Thyroid gland (tissue), 4 donors: ENCODE measurements around the gene SIPA1L3. TPM values are rescaled to one million over a fixed set of nuclear protein-coding genes. Genes with fewer than 3 reads are reported as not detected.

Source experiments
- DNase-seq, 2 donors: peaks; one replicate each; pipeline ENCODE4 v3.0.0-alpha.2; 2019
- H3K27ac ChIP-seq, 3 donors: fragments of 200-600 bp; sonication (generic); 1 replicate in 2 of 3; 2 replicates in 1 of 3; pipeline ENCODE4 v1.5.1; 2016 to 2019; ENCODE audit warnings: mild to moderate bottlenecking in 1 of 3, moderate library complexity in 1 of 3
- H3K27me3 ChIP-seq: fragments of 200-600 bp; sonication (generic); one replicate; pipeline ENCODE4 v1.5.1; 2019
- H3K36me3 ChIP-seq, 2 donors: fragments of 200-600 bp; sonication (generic); one replicate each; pipeline ENCODE4 v1.5.1; 2016 to 2019
- H3K4me1 ChIP-seq, 2 donors: fragments of 200-600 bp; sonication (generic); one replicate each; pipeline ENCODE4 v1.5.1; 2017 to 2019
- H3K4me3 ChIP-seq, 3 donors: fragments of 200-600 bp; sonication (generic); replicated peaks in 1 of 3; 1 replicate in 2 of 3; 2 replicates in 1 of 3; pipeline ENCODE4 v1.5.1; 2016; ENCODE audit warnings: mild to moderate bottlenecking in 1 of 3
- H3K9me3 ChIP-seq: fragments of 200-600 bp; sonication (generic); one replicate; pipeline ENCODE4 v1.5.1; 2017
- CTCF ChIP-seq, 6 experiments: fragments of 200-600 bp in 3 of 6; fragments of 450-650 bp in 3 of 6; sonication (generic) in 3 of 6; IDR thresholded peaks; one replicate each; pipeline ENCODE4 v1.5.1; 2016 to 2019; ENCODE audit warnings: antibody characterized with exemption in 6 of 6, mild to moderate bottlenecking in 2 of 6, inconsistent platforms in 1 of 6, moderate library complexity in 1 of 6
- POLR2A ChIP-seq, 2 donors: fragments of 450-650 bp; IDR thresholded peaks; one replicate each; pipeline ENCODE4 v1.6.1; 2017; ENCODE audit warnings: antibody characterized with exemption in 2 of 2, mild to moderate bottlenecking in 2 of 2, moderate library complexity in 1 of 2
- WGBS, 2 donors: methylation state at CpG; one replicate each; pipeline ENCODE4 v1.1.5; 2017; 5-methylcytosine and 5-hydroxymethylcytosine counted together
- intact Hi-C: fragments of 100-400 bp; cut with DNase I; formaldehyde crosslinking; loops from one replicate; pipeline ENCODE4 v1.15.1; 2023
- total RNA-seq, 4 donors: library from RNA; depleted of rRNA; stranded (reverse); fragments of >200 nt; gene quantifications; one replicate each; pipeline ENCODE4 v1.2.3, GENCODE V29; 2016

Gene SIPA1L3
- total RNA-seq, 4 donors from 2014 or later: 39.4 to 130 (median 116) TPM

- no peak for DNase-seq
- Histone ChIP-seq H3K4me3 (no peak overlapping the region), H3K9me3 (no peaks in the 10 kb centered on the region), H3K27me3 (no peaks in the 10 kb centered on the region), H3K36me3 (no peaks in the 10 kb centered on the region), H3K4me1 (no peaks in the 10 kb centered on the region), H3K27ac (no peak overlapping the region)
- WGBS, 2 donors: 79 to 85% methylated on average over 15 of the region's 15 CpGs
- intact Hi-C loops: no loop called here
- TF ChIP-seq CTCF (IDR thresholded peaks at IDR 0.05) (no peak), POLR2A (IDR thresholded peaks at IDR 0.05) (no peak)
Observed at GRCh38 chr19:38047641-38048040, 140.6 kb downstream of the SIPA1L3 start.

- intact Hi-C loops: no loop called here
- no peaks in the 10 kb centered on the region for H3K36me3 ChIP-seq
- no peaks in the 10 kb centered on the region for H3K9me3 ChIP-seq
- no peaks in the 10 kb centered on the region for H3K4me1 ChIP-seq
- 88 to 92% methylated on average over 10 of the region's 10 CpGs for WGBS, 2 donors
- TF ChIP-seq CTCF (IDR thresholded peaks at IDR 0.05): no peak
- no peak for TF ChIP-seq POLR2A (IDR thresholded peaks at IDR 0.05)
- H3K27ac ChIP-seq: no peak overlapping the region
- no peak for DNase-seq
- no peak overlapping the region for H3K4me3 ChIP-seq
- H3K27me3 ChIP-seq: no peaks in the 10 kb centered on the region
Observed at GRCh38 chr19:38049105-38049649, 142.2 kb downstream of the SIPA1L3 start.

GRCh38 chr19:38055010-38055409 lies 148.0 kb downstream of the SIPA1L3 start:
- no peak overlapping the region for H3K27ac ChIP-seq
- H3K4me1 ChIP-seq: peaks cover 42 to 44% of the 10 kb centered on the region in 2 donors
- no peak overlapping the region for H3K4me3 ChIP-seq
- intact Hi-C loops: no loop called here
- H3K27me3 ChIP-seq: no peaks in the 10 kb centered on the region
- TF ChIP-seq CTCF (IDR thresholded peaks at IDR 0.05): no peak
- TF ChIP-seq POLR2A (IDR thresholded peaks at IDR 0.05): no peak
- 70 to 77% methylated on average over 9 of the region's 9 CpGs for WGBS, 2 donors
- no peaks in the 10 kb centered on the region for H3K36me3 ChIP-seq
- no peaks in the 10 kb centered on the region for H3K9me3 ChIP-seq
- no peak for DNase-seq

GRCh38 chr19:38055655-38056521 lies 148.9 kb downstream of the SIPA1L3 start:
- H3K27me3 ChIP-seq: no peaks in the 10 kb centered on the region
- DNase-seq: peak; percentile 50 to 72
- H3K4me3 ChIP-seq: no peak overlapping the region
- 31 to 38% methylated on average over 18 of the region's 18 CpGs for WGBS, 2 donors
- intact Hi-C loops: no loop called here
- peaks cover 42 to 52% of the 10 kb centered on the region in 2 donors for H3K4me1 ChIP-seq
- no peaks in the 10 kb centered on the region for H3K9me3 ChIP-seq
- no peaks in the 10 kb centered on the region for H3K36me3 ChIP-seq
- H3K27ac ChIP-seq: peak overlapping the region; percentile 42 to 67 (median 58)
- TF ChIP-seq CTCF (IDR thresholded peaks at IDR 0.05): no peak
- TF ChIP-seq POLR2A (IDR thresholded peaks at IDR 0.05): no peak

- Histone ChIP-seq H3K9me3 (no peaks in the 10 kb centered on the region), H3K27me3 (no peaks in the 10 kb centered on the region), H3K36me3 (no peaks in the 10 kb centered on the region), H3K4me3 (no peak overlapping the region), H3K4me1 (peaks cover 42 to 60% of the 10 kb centered on the region in 2 donors), H3K27ac (peak overlapping the region in 2 of 3 donors; percentile 42 to 58)
- TF ChIP-seq POLR2A (IDR thresholded peaks at IDR 0.05): no peak
- TF ChIP-seq CTCF (IDR thresholded peaks at IDR 0.05): no peak
- 95 to 96% methylated on average over 10 of the region's 10 CpGs for WGBS, 2 donors
- DNase-seq: no peak
- intact Hi-C loops: no loop called here
Observed at GRCh38 chr19:38056646-38057045, 149.6 kb downstream of the SIPA1L3 start.
